NCI-H2171 treated with DMSO at 0.1 percent for 48 hours (cell line): Measurements from ENCODE around the gene CTXN3.

ENCODE experiments used
- DNase-seq: peaks from one replicate; lab custom pipeline; 2025; lab: John Stamatoyannopoulos, UW

The CTXN3 gene

DNA sequence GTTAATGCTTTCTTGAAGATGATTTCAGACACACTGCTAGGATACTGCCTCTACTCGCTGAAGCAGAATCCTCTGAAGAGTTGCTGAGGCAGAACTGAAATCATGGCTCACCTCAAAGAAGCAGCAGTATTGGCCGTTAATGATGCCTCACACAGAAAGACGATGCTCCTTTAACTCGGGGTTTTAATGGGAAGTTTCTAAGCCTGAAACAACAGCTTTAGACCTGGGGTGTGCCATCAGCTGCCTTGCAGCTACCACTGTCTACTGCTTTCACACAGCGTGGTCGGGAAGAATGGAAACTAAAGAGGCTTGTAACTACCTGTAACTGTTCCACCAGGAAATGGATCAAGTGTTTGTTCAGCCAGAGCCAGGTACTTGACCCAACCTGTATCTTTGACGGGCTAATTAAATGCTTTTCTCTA is at the start of gene CTXN3:
Gene CTXN3, plus strand, starts transcription at position 65 of the 422 bp plus-strand sequence. CDS start 8,440 bp downstream, outside the sequence.
- no peak for DNase-seq

DNA sequence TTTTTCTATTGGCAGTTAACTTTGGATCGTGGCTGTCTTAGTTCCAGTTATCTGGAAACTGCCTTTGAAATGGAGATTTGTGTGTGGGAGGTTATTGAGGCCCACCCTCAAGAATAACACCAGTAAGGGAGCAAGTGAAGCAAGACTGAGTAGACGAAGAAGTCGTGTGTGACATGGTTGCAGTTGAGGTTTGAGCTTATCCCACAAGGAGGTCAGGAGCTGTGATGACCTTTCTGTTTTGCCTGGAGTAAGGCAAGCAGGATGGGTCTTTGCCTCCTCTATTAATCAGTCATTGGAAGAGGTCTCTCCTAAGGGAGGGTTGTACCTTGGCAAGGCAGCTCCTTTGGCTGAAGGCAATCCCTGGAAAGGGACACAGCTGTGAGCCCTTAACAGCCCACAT is 49.6 kb upstream of the CTXN3 start:
- DNase-seq, result no peak

DNA sequence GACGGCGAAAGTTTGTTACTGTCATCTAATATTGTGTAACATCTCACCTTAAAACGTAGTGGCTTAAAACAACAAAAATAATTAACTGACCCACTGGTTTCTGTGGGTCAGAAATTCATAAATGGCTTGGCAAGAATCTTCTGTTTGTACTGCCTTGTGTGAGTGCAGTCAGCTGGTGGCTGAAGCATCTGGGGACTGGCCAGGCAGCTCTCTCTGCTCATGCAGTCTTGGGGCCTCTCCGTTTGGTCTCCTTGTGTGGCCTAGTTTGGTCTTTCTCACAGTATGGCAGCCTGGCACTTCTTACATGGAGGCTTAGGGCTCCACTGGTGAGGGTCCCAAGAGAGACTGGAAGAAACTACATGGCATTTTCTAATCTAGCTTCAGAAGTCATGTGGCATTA is 49.0 kb upstream of the CTXN3 start:
- DNase-seq, result no peak

DNA sequence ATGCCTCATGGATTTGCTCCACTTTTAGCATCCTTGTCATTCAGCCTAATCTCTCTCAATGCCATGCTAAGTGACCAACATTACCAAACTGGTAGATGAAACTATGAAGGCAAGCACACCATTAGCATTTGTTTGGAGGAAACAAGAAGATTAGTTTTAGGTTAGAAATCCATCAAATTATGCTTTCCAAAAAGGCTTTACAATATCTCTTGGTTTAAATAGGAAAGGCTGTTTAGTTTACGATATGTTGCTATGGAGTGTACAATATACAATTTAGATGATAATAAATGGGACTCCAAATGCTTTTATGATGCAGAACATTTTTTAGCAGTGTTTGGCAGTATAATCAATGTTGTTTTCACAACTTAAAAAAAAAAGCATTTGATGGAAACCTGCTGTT is 47.8 kb upstream of the CTXN3 start:
- DNase-seq, result no peak

DNA sequence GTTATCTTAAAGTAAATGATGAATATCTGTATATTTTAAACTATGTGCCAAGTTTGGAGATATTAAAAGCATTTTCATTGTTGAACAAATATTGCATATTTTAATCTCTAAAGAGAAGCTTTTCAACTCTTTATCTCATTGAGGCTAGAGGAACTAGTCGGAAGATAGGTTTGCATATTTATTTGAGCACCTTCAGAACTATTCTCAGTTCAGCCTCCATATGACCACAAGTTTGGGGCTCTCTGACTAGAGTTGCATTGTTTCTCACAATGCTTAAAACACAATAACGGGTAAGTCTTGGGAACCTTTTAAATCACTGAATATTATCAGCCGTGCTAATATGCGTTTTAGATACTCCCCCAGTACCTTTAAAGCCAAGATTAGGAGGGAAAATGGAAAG is 47.3 kb upstream of the CTXN3 start:
- no peak for DNase-seq

DNA sequence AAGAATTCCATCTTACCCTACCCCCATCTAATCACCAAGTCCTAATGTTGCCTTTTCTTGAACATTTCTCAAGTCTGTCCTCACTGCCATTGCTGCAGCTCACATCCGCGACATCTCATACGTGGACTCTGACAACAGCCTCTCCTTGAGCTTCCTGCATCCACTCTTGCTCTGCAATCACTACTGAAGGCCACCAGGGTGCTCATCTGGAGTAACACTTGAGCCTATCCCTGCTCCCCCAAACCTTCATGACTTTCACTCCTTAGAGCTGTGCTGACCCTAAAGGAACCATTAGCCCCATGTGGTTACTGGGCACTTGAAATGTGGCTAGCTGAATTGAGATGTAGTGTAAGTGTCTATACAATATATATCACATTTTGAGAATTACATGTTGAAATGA is 46.4 kb upstream of the CTXN3 start:
- DNase-seq, result no peak

DNA sequence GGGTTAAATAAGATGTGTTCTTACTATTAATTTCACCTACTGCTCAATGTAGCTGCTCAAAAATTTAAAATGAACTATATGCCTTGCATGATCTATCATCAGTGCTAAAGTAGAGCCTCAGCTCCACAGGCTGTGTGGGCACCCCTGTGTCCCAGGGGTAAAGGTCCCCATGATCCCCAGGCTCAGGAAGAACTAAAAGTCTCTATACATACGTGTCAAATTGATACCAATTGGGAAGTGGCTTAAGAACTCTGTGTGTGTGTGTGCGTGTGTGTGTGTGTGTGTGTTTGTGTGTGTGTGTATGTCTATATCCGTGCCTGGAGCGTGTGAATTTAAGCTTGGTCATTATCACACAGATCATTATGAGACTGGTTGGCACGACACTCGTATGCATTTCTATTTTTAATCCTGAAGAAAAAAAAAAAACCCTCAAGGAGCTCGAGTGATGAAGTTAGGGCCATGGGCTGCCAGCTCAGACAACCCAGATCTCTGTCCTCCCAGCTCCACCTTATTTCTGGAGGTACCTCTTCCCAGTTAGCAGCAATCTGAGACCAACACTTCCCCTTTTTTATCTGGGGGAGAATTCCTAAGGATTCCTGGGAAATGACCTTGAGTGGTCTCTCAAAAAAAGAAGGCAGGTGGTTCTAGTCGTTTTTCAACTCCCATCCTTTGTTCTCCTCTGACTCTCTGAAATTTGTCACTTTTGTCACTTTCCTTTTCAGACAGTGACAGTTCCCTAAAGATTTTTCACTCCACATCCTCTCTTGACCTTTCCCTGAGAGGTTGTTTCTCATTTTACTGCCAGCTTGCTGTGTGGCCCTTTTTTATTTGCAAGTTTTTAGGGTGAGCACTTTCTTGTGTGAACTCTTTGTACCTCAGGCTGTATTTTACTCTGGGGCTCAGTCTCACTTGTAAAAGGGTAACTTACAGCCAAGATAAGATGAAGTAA is 45.7 kb upstream of the CTXN3 start:
- DNase-seq, result no peak

DNA sequence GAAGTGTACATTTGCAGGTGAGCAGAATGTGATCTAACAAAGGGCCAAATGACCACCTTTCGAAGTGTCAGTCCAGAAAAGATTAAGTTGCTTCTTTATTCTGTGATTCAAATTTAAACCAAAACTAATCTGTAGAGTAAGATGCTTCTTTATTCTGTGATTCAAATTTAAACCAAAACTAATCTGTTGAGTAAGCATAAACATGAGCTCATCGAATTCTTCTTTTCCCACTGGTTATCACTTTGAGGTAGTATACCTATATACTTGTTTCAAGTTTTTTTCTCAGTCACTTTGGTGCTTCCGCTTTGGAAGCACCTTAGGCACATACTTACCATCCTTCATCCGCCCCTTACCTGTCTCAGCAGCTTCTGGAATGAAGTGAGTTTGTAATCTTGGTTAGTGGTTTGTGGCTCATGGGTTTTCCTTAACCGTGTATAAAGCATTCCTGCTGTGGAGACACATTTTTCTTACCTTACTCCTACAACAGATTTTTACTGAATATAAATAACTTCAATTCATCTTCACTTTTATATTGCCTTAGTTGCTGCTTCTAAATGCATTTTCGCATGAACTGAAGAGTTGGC is 40.7 kb upstream of the CTXN3 start:
- no peak for DNase-seq

DNA sequence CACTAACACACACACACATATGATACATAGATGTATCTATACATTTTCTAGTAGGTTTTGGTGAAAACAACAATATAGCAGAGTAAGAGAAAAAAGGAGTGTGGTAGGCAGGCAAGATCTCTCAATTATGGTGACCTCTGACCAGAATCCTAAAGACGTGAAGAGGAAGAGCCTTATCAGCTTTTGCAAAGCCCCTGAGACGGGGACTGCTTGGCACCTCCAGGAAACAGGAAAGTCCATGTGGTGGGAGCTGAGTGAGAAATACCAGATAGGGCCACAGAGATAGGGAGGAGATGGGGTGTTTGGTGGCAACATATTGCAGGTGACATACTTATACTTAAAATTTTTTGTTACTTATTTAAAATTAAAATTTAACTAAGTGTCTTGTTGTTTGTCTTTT is 39.9 kb upstream of the CTXN3 start:
- DNase-seq, result no peak

DNA sequence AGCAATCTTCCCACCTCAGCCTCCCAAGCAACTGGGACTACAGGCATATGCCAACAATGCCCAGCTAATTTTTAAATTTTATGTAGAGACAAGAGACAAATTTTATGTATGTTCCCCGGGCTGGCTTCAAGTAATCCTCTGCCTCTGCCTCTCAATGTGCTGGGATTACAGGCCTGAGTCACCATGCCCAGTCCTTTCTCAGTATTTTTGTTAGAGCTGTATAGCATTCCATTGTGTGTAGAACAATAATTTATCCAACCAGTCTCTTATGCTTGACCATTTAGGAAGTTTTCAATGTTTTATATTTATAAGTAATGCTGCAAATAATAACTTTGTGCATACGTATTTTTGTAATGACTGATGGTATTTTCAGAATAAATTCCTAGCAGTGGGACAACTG is 38.9 kb upstream of the CTXN3 start:
- no peak for DNase-seq

DNA sequence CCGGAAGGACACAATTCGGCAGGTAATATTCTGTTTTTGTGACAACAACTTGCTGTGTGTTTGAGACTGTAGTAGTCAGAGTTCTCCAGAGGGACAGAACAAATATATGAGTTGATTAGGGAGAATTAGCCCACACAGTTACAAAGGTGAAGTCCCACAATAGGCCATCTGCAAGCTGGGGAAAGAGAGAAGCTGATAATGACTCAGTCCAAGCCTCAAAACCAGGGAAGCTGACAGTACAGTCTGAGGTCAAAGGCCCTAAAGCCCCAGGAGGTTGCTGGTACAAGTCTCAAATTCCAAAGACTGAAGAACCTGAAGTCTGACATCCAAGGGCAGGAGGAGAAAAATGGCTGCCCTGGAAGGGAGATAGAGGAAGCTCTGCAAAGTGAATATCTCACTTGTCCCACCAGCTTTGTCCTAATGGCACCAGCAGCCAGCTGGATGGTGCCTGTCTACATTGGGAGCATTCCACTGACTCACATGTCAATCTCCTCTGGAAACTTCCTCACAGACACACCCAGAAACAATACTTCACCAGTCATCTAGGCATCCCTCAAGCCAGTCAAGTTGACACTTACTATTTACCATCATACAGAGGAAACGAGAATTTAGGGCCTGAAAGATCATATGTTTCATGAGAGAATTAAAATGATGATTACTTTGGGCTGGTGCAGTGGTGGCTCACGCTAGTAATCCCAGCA is 36.3 kb upstream of the CTXN3 start:
- DNase-seq, result no peak

DNA sequence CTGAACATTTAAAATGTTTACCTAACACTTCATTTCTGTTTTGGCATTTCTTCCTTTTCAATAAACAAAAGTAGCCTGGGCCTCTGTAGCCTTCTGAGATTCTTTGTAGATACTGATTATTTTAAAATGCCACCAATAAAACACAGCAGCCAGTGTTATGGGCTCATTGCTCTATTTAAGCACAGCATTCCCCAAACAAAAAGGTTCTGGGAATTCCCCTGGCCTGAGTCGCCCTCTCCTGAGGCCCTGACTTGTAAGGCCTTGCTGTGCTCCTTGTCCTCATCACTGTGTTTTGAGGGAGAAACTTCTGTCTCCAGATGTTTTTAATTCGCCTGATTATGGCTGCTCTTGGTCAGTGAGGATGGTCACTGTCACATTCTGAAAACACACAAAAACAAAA is 33.0 kb upstream of the CTXN3 start:
- no peak for DNase-seq

DNA sequence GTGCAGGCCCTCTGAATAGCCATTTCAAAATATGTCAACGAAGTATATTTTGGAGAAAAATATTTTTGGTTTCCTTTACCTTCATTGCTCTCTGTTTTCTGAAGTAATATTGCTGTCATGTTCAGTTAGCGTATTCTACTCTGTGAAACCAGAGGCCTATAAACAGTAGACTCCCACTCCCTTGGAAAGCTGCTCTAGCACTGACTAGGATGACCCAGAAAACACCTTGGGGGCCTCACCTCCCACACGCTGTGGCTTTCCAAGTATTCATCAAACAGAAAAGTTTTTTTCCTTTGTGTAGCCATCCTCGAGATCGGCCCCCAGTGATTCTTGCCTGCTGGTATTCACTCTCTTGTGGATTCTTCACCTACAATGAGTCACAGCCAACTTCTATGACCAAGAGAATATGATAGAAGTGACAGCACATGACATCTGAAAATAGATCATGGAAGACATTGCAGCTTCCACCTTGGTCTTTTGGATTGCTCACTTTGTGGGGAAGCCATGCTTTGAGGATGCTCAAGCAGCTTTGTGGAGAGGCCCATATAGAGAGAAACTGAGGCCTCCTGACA is 28.9 kb upstream of the CTXN3 start:
- DNase-seq, result no peak

DNA sequence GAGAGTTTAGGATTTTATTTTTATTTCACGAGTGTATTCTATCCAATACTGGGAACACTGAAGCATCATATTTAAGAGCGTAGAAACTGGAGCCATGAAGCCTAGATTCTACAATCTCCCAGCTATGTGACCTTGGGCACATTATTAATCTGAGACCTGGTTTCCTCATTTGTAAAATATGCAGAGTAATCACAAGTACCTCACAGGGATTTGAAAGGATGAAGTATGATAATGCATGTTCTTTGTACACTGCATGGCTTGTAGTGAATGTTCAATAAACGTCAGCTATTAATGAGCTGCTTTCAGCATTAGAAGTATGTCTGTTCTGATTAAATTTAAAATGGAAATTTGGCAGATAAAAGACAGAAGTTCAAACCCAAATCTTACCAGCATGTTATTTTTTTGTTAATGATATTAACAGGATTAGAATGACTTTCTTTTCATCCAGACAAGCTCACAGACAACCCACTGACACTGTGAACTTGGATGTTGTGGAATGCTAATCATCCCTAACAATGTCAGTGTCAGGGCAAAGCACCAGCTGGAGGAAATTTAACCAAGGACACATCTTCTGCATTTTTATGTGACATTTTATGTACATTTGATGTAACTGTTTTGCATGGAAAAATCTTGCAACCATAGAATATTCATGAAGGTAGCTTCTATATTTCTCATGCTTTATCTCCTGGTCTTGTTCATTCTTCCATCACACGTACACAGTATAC is 27.1 kb upstream of the CTXN3 start:
- DNase-seq, result no peak

DNA sequence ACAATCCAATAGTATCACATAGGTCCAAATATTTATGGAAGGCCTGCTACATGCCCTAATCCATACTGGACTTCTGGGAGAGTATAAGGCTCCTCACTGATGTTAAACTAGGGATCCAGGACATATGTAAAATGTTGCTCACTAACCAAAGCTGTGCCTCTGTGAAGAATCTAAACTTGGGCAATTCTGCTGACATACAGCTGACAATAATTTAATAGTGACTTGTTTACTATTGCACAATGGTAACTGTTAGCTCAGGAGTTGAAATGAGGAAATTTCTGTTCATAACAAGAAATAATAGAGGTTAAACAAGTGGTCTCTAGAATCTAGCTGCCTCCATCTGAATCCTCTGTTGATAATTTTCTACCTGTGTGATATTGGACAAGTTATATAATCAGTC is 14.9 kb upstream of the CTXN3 start:
- no peak for DNase-seq

DNA sequence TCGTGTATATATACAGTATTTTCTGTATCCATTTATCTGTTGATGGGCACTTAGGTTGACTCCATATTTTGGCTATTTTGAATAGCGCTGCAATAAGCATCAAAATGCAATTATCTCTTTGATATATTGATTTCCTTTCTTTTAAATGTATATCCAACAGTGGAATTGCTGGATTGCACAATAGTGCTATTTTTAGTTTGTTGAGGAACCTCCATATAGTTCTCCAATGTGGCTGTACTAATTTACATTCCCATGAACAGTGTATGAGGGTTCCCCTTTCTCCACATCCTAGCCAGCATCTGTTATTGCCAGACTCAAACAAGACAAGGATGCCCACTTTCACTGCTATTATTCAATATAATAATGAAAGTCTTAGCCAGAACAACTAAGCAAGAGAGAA is 9.1 kb upstream of the CTXN3 start:
- no peak for DNase-seq

DNA sequence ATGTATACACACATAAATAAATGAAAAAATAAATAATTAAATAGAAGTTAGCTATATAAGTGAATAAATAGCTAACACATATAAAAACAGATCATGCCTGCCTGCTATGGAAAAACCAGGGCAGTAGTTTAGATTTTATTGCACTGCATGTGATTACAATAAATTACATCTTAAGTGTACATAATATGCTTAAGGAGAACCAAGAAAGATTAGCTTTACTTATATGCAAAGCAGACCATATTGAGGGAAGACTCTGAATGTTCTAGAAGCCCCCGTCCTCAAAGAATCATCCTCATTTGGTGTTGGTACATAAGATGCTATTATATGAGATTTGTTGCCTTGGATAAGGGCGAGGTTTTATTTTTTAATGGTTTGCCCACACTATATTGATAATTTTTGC is 5.9 kb upstream of the CTXN3 start:
- DNase-seq, result no peak

DNA sequence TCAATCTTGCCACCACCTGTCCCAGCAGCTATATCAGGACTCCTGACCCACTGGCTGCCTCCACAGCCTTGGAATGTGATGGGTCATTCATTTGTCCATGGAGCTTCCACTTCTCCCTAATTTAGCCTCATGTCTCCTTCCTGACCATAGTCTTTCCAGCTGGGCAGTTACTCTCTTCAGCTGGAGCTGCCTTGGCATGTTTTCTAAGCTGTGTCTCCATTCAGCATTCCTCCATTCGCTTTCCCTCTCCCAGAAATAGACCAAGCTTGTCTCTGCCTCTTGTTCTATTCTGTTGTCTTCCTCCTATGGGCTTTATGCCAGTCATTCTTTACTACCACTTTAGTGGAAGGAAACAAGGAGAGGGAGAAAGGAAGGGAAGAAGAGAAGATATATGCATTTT is 5.3 kb upstream of the CTXN3 start:
- no peak for DNase-seq

DNA sequence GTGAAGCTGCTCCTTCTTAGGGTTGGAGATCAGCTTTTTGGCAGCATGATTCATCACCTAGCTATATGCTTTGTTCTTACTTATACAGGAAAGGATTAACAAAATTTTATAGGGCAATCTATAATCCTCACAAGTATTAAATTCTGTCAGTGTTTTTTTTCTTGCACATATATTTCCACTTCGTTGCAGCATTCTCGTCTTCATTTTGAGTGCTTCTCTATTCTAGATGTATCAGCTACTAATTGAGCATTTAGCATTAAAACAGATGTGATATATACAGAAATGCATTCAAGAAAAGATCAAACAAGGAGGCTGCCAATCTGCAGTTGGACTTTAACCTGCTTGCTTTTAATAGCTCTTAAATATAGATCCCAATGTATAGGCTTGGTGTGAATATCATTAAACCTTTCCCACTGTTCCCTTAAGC is 3.6 kb upstream of the CTXN3 start:
- no peak for DNase-seq

DNA sequence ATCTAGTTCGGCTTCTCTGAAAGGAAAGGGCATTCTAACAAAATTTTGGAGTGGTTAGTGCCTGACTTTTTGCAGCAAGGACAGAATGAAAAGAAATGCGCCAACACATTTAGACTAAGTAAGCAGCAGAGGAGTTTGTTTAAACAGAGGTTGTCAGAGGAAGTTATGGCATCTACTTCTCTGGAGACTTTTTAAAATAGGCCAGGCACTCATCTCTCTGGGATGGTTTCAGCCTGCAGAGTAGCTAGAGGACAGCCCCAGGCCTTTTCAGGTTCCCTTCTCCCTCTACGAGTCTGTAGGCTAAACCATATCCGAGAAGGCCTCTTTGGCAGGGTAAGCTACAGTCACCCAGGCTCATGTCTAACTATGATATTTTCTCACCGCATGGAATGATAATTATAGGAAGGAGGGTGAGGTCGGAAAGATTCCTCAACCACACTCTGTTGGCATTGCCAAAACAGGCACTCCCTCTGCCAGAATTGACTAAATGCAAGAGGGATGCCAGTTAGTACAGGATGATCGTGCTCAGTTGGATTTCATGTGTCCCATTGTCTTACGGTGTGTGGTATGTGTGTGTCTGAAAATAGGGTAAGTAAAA is 1.4 kb upstream of the CTXN3 start:
- no peak for DNase-seq

DNA sequence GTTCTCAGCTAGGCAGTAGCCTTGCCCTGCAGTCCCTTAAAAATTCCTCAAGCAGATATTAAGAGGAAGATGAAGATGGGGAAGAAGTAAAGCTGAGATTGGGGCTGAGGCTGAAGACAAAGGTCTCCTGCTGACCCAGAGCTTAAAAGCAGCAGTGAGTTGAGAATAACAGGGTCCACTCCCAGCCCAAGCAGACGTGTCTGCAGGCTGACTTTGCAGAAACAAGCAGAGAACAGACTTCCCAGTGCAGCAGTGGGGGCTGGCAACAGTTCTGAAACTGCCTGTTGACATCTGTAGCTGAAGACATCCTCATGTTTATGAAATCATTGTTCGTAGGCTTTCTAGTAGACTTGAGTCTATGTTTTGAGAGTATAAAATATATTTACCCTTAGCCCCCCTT is 1.1 kb downstream of the CTXN3 start:
- no peak for DNase-seq

DNA sequence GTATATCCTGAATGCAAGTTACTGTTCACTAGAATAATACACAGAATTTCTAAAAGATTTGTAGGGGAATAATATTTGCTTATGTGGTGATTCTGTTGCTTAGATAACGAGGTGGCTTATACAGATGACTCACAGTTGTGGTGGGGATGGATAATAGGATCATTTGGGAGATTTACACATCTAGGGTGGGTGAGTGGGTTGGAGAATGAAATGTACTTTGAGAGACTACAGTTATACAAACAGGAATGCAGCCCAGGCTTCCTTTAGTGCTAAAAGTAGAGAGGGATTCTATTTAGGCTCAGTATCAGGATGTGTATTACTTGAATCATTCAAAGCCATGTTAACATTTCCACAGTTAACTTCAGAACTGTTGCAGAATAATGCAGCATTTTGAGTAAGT is 1.8 kb downstream of the CTXN3 start:
- DNase-seq, result no peak
